ENCODE results near the gene DAND5. TPM values are rescaled to one million over a fixed set of nuclear protein-coding genes. Genes with fewer than 3 reads are reported as not detected.

DAND5 gene
- total RNA-seq, 1 donor from 2014 or later = 0.07 TPM

DNA sequence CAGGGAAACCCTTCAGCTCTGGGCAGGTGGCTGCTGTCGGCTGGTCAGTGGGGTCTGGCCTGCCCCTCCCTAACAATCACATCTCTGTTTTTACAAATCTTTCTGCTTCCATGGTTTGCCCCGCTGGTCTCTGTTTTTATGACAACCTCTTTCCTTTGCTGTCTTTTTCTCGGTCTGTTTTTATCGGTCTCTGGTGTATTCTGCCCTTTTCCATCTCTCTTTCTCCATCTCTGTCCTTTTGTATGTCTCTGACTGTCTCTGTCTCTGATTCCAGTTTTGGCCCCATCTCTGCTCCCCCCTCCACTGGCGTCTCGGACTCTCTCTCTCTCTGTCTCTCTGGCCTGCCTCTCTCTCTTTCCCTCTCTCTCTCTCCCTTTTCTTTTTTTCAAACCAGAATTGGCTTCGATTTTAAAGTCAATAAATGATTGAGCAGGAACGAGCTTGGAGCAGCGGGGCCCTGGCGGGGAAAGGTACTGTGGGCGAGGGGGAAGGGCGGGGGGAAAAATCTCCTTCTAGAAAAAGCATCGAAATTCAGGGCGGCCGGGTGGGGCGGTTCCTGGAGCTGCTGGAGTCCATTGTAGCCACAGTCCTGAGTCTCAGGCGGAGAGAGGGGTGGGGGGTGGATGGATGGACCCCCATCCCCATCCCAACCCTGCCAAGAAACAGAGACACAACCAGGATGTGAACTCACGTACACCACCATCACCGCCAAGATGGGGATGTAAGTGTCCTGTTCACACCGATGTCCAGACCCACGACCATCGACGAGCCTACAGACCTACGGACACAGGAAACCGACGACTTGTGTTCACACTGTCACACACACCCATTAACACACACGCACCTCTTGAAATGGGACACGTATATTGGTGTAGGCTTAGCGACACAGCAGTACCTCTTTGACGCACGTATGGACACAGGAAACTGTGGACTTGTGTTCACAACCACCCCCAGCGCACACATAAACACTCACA, 28.9 kb downstream of the DAND5 start:
- Histone ChIP-seq H3K27me3 (peaks cover 98% of the 10 kb centered on the region), H3K4me1 (no peaks in the 10 kb centered on the region), H3K79me2 (ENCODE audit: low read depth) (no peaks in the 10 kb centered on the region)

DNA sequence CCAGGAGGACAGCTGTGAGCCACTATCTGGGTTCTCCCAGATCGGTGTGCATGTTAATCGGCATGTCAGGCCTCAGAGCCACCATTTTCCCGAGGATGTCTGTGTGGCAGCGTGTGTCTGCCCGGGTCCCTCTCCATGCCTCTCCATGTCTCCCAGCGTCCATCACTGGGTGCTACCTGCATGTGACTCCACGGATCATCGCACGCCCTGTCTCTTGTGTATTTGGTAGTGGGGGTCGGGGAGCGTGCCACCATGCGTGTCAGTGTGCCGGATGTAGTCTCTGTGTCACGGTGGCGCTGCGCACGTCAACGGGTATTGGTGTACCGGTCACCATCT, 31.8 kb downstream of the DAND5 start:
- Histone ChIP-seq H3K4me2 (no peak overlapping the region), H3K4me1 (no peaks in the 10 kb centered on the region), H3K9ac (no peak overlapping the region), H3K36me3 (no peaks in the 10 kb centered on the region), H3K4me3 (no peak overlapping the region), H3K27ac (no peak overlapping the region), H2AFZ (replicated peaks) (no peak overlapping the region), H3F3A (ENCODE audit: low read depth) (no peaks in the 10 kb centered on the region), H4K20me1 (ENCODE audit: low read depth) (peaks cover 33% of the 10 kb centered on the region), H3K9me3 (ENCODE audit: low read depth) (no peaks in the 10 kb centered on the region), H3K27me3 (peaks cover 100% of the 10 kb centered on the region), H3K79me2 (ENCODE audit: low read depth) (no peaks in the 10 kb centered on the region)
- peaks cover 68% of the 10 kb centered on the region for H3K27me3 Mint-ChIP-seq (ENCODE audit: insufficient read depth, low read depth)
- no peak for TF ChIP-seq EZH2phosphoT487 (IDR thresholded peaks at IDR 0.05)
- TF ChIP-seq, protein P1, sequence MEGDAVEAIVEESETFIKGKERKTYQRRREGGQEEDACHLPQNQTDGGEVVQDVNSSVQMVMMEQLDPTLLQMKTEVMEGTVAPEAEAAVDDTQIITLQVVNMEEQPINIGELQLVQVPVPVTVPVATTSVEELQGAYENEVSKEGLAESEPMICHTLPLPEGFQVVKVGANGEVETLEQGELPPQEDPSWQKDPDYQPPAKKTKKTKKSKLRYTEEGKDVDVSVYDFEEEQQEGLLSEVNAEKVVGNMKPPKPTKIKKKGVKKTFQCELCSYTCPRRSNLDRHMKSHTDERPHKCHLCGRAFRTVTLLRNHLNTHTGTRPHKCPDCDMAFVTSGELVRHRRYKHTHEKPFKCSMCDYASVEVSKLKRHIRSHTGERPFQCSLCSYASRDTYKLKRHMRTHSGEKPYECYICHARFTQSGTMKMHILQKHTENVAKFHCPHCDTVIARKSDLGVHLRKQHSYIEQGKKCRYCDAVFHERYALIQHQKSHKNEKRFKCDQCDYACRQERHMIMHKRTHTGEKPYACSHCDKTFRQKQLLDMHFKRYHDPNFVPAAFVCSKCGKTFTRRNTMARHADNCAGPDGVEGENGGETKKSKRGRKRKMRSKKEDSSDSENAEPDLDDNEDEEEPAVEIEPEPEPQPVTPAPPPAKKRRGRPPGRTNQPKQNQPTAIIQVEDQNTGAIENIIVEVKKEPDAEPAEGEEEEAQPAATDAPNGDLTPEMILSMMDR (IDR thresholded peaks at IDR 0.05) = no peak
- TF ChIP-seq EZH2 (IDR thresholded peaks at IDR 0.05) = no peak
- H3K9me3 Mint-ChIP-seq = peaks cover 5% of the 10 kb centered on the region
- DNase-seq (ENCODE audit: low spot score) = no peak
- no peaks in the 10 kb centered on the region for H3K36me3 Mint-ChIP-seq
- peaks cover 6% of the 10 kb centered on the region for H3K4me1 Mint-ChIP-seq
- H3K4me3 Mint-ChIP-seq = peak overlapping the region; percentile 60
- no peak overlapping the region for H3K27ac Mint-ChIP-seq

More for the DNA sequence above, 28.9 kb downstream of the DAND5 start:
- no peak overlapping the region for H2AFZ ChIP-seq (replicated peaks)
- H3K36me3 ChIP-seq = no peaks in the 10 kb centered on the region
- Mint-ChIP-seq H3K4me3 (peak overlapping the region; percentile 17), H3K36me3 (no peaks in the 10 kb centered on the region), H3K27me3 (ENCODE audit: insufficient read depth, low read depth) (peaks cover 66% of the 10 kb centered on the region), H3K4me1 (peaks cover 7% of the 10 kb centered on the region), H3K9me3 (peaks cover 10% of the 10 kb centered on the region), H3K27ac (no peak overlapping the region)
- peaks cover 37% of the 10 kb centered on the region for H4K20me1 ChIP-seq (ENCODE audit: low read depth)
- peaks cover 6% of the 10 kb centered on the region for H3F3A ChIP-seq (ENCODE audit: low read depth)
- DNase-seq (ENCODE audit: low spot score) = no peak
- no peaks in the 10 kb centered on the region for H3K9me3 ChIP-seq (ENCODE audit: low read depth)
- no peak overlapping the region for H3K27ac ChIP-seq
- no peak overlapping the region for H3K4me3 ChIP-seq
- no peak overlapping the region for H3K4me2 ChIP-seq
- TF ChIP-seq EZH2 (IDR thresholded peaks at IDR 0.05) = no peak
- no peak overlapping the region for H3K9ac ChIP-seq

DNA sequence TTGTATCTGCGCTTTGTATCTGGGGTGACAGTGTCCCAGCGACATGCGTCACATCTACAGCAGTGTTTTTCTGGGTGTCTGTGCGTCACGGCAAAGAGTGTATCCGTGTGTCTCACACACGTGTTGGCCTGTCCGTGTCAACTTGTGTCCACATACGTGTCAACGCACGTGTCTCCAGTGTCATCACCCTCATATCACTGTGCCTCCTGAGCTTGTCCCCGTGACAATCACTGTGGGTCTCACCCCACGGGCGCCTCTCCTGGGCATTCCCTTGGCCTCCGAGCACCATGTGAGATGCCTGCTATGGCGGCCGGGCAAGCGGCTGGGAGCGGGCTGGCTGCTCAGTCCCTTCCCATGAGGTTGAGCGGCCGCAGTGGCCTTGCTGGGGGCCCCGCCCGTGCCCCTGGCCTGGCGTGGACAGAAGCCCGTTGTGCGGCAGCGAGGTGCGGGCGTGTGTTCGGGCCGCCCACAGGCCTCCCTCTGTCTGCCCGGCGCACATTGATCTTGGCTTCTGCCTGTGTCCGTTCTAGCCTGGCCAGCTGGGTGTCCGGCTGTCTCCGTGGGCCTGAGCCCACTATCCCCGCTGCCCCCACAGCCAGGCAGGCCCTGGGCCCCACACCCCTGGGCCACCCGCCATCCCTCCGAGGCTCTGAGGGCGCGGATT, 32.3 kb downstream of the DAND5 start:
- H3K79me2 ChIP-seq (ENCODE audit: low read depth) = no peaks in the 10 kb centered on the region
- Mint-ChIP-seq H3K9me3 (peaks cover 5% of the 10 kb centered on the region), H3K36me3 (no peaks in the 10 kb centered on the region), H3K4me3 (peak overlapping the region; percentile 60), H3K27ac (no peak overlapping the region), H3K27me3 (ENCODE audit: insufficient read depth, low read depth) (peaks cover 71% of the 10 kb centered on the region), H3K4me1 (peaks cover 6% of the 10 kb centered on the region)
- H2AFZ ChIP-seq (replicated peaks) = no peak overlapping the region
- peaks cover 28% of the 10 kb centered on the region for H4K20me1 ChIP-seq (ENCODE audit: low read depth)
- H3K4me1 ChIP-seq = no peaks in the 10 kb centered on the region
- H3K36me3 ChIP-seq = no peaks in the 10 kb centered on the region
- no peak for DNase-seq (ENCODE audit: low spot score)
- H3K27me3 ChIP-seq = peaks cover 100% of the 10 kb centered on the region
- H3K9ac ChIP-seq = no peak overlapping the region
- H3F3A ChIP-seq (ENCODE audit: low read depth) = no peaks in the 10 kb centered on the region
- H3K9me3 ChIP-seq (ENCODE audit: low read depth) = no peaks in the 10 kb centered on the region
- TF ChIP-seq EZH2phosphoT487 (IDR thresholded peaks at IDR 0.05) (no peak), EZH2 (IDR thresholded peaks at IDR 0.05) (no peak)
- TF ChIP-seq, protein P1 (IDR thresholded peaks at IDR 0.05) = no peak
- H3K4me2 ChIP-seq = no peak overlapping the region
- no peak overlapping the region for H3K27ac ChIP-seq
- H3K4me3 ChIP-seq = no peak overlapping the region
